Measurements from ENCODE around the gene NUPR1.
"Not testable (repeated sequence)": the region's sequence is repeated elsewhere in the genome, so short reads cannot be mapped to it uniquely, and the experiment has no call there.

The NUPR1 gene

GRCh38 chr16:28526201-28527099, 12.3 kb downstream of the NUPR1 start:
- DNase-seq, result no peak

GRCh38 chr16:28524681-28525171, 14.0 kb downstream of the NUPR1 start:
- no peak for DNase-seq

DNA sequence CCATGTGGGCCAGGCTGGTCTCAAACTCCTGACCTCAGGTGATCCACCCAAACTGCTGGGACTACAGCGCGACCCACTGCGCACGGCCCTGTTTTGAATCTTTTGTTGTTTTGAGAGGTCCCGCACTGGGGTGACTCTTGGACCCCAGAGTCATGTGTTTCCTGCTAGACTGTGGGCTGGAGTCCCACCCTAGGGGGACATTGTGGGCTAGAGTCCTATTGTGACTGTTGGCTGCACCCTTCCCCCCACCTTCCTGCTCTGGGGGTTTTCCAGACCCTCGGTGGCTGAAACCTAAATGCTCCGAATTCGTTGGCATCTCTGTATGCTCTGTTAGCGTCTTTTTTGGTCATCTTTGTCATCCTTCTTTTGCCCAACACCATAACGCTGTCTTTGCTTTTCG, 16.0 kb downstream of the NUPR1 start:
- no peak for DNase-seq

- no peak for DNase-seq
These were observed 17.3 kb downstream of the NUPR1 start for GRCh38 chr16:28521436-28521835.

GRCh38 chr16:28520672-28521071, 18.1 kb downstream of the NUPR1 start:
- no peak for DNase-seq

- no peak for DNase-seq
These were observed 24.5 kb downstream of the NUPR1 start for GRCh38 chr16:28514246-28514645.

DNA sequence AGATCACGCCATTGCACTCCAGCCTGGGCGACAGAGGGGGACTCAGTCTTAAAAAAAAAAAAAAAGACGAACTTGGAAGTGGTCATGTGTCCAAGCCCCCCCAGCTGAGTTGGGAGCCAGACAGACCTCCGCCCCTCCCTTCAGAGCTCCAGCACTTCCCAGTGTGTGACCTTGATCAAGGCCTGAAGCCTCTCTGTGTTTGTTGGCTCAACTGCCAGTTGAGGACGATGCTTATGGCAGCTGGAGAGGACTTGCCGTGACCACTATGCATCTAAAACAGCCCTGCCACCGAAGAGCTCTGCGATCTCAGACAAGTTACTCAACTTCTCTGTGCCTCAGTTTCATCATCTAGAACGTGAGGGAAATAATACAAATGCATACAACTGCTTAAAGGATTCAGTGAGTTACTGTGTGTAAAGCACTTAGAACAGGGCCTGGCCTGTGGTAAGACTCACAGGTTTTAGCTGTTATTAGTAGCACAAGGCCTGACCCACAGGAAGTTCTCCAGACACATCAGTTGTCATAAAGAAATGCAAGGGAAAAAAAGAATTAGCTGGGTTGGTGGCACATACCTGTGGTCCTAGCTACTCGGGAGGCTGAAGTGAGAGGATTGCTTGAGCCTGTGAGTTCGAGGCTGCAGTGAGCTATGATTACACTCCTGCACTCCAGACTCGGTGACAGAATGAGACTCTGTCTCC, 25.1 kb downstream of the NUPR1 start:
- DNase-seq, result no peak

DNA sequence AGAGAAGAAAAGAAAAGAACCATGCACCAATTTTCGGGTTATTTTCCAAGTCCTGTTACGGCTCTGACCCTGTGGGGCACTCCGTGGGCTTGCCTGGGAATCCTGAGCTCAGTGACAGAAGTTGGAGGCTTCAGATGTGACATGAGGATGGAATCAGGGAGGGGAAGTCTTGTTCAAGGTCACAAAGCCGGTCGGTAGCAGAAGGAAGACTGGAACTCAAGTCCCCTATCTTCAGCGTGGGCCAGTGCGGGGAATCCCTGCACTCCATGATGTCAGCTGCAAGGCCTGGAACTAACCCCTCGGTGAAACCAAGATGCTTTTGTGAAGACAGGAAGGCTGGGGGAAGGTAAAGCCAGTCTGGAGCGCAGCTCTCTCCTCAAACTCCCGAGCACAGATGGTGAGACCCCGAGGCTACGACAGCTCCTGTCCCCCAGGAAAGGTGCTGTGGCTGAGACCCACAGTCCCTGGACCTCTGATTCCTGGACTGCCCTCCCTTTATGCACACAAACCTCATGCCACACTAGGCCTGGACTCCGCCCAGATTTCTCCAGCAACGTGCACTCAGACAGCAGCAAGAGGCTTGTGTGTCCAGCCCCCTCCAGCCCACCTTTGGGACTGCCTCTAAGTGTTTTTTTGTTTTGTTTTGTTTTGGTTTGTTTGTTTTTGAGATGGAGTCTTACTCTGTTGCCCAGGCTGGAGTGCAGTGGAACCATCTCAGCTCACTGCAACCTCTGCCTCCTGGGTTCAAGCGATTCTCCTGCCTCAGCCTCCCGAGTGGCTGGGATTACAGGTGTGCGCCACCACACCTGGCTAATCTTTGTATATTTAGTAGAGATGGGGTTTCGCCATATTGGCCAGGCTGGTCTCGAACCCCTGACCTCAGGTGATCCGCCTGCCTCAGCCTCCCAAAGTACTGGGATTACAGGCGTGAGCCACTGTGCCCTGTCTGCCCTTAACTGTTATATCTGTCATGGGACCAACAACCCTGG, 26.7 kb downstream of the NUPR1 start:
- no peak for DNase-seq

GRCh38 chr16:28511031-28511430, 27.7 kb downstream of the NUPR1 start:
- no peak for DNase-seq

GRCh38 chr16:28505489-28506137, 33.2 kb downstream of the NUPR1 start:
- no peak for DNase-seq

DNA sequence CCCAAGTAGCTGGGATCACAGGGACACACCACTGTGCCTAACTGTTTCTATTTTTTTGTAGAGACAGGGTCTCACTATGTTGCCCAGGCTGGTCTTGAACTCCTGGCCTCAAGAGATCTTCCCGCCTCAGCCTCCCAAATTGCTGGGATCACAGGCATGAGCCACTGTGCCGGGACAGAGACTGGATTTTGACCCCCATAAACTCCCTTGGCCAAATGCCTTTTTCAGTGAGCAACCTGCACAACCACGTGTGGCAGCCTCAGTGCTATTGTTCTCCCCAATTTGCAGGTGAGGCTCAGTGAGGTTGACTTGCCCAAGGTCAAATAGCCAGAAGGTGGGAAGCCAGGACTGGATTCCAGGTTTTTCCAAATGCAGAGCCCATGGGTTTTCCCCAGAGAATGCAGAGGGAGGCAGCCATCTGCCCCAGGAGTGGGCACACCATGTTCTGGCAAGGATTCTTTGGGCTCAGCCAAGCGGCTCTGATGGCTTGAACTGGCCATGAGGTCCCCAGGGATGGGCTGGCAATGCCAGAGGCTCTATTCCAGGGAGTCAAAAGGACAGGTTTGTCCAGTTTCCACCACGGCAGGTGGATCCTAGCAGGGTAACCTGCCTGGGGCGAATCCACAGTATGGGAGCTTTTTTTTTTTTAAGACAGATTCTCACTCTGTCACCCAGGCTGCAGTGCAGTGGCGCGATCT, 33.9 kb downstream of the NUPR1 start:
- DNase-seq, result no peak

GRCh38 chr16:28503470-28504259, 35.1 kb downstream of the NUPR1 start:
- DNase-seq, result no peak

DNA sequence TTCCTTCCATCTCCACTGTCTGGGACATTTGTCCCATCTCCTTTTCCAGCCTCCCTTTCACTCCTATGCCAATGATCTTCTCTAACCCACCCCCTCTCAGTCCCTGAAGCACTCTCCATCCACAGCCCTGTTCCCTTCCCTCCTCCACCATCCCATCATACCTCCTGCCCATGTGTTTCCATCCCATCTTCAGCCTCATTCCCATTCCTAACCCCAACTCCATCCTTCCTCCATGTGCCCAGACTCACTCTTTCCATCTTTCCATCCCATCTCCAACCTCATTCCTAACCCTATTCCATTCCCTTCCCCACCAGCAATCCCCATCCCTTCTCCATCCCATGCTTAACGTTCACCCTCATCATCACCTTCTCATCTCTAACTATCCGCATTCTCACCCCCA, 36.5 kb downstream of the NUPR1 start:
- DNase-seq, result no peak

GRCh38 chr16:28501258-28502232, 37.2 kb downstream of the NUPR1 start:
- DNase-seq, result no peak

- not testable (repeated sequence) for DNase-seq
These were observed 38.1 kb downstream of the NUPR1 start for GRCh38 chr16:28500476-28501180.

GRCh38 chr16:28499854-28500253, 38.9 kb downstream of the NUPR1 start:
- no peak for DNase-seq

DNA sequence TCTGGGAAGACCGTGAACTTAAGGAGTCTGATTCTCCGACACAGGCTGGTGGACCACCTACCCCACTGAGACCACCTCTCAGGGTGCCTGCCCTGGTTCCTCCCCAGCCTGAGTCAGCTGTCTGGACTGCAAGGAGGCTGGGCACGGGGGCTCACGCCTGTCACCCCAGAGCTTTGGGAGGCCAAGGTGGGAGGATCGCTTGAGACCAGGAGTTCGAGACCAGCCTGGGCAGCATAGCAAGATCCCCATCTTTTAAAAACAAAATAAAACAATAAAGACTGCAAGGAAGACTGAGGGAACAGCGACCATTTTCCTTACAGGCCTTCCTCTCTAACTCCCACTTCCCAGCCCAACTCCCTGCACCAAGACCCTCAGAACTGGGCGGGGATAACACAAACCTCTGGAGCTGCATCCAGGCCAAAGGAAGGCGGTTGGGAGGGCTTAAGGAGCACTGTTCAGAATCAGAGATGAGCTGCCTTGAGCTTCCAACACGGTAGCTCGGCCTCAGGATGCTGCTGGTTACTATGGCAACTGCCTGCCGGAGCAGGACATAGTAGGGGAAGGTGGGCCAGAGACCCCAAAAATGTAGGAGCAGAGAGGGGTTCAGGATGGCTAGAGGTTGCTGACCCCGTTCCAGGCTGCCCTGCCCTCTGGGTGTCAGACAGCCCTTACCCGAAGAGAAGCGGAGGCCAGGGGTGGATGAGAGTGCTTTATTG, 40.0 kb downstream of the NUPR1 start:
- DNase-seq, result no peak

Measured in activated CD4-positive, alpha-beta T cell treated with anti-CD3 and anti-CD28 coated beads for 1 hour (primary cell).